GM19239 (cell line): ENCODE data around the gene GRIN2A.

Experiments
- DNase-seq: peaks from one replicate; pipeline ENCODE4 v3.0.0; 2011; ENCODE audit warnings: low spot score; ENCODE audit not compliant: insufficient read length
- FAIRE-seq: peaks from 2 replicates; lab custom pipeline; 2011; peaks lifted over from hg19 to GRCh38; lab: Jason Lieb, UNC

Gene GRIN2A

GRCh38 chr16:9739301-9739700, 442.9 kb downstream of the GRIN2A start:
- no peak for DNase-seq
- no peak for FAIRE-seq

GRCh38 chr16:9738690-9739089, 443.5 kb downstream of the GRIN2A start:
- no peak for DNase-seq
- FAIRE-seq = no peak

DNA sequence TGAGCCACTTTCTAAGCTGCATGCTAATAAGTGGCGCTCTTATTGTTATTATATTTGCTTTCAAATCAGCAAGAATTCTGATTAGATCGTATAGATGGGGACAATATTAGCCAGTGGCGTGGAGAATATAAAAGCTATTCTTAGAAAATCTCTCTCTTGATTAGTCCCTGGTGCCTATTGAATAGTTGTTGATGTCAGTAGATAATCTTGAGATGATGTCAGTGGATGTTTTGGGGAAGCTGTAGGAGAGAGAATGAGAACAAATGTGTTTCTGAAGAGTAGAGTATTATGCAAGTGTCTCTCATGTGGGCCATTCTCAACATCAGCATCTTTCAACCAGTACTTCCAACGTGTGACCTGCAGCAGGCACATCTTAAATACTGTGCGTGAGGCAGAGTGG, 445.7 kb downstream of the GRIN2A start:
- no peak for FAIRE-seq
- DNase-seq = no peak

DNA sequence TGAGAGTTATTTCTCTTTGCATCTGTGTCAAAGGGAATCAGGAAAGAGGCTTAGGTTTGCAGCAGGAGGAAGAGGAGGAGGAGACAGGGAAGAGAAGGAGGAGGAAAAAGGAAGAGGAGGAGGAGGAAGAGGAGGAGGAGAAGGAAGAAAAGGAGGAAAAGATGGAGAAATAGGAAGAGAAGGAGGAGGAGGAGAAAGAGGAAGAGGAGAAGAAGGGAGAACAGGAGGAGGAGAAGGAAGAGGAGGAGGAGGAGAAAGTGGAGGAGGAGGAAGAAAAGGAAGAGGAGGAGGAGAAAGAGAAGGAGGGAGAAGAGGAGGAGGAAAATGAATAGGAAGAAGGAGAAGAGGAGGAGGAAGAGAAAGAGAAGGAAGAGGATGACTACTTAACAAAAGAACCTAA, 459.1 kb downstream of the GRIN2A start:
- FAIRE-seq (no peak), DNase-seq (no peak)

DNA sequence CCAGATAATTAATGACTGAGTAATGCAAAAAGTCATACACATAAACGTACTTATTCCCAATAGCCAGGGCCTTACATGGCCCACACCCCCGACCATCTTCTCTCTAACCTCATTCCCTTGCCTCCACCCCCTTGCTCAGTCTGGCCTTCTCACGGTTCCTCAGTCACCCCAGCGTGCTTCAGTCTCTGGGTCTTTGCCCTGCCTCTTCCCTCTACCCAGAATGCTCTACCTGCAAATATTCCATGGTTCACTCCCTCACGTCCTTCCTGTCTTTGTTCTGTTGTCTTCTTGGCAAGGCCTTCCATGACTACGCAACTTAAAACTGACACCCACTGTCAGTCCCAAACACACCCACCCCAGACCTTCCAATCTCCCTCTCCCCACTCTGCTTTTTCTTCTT, 468.3 kb downstream of the GRIN2A start:
- FAIRE-seq (no peak), DNase-seq (no peak)

GRCh38 chr16:9713156-9713555, 469.1 kb downstream of the GRIN2A start:
- DNase-seq = no peak
- FAIRE-seq = no peak

GRCh38 chr16:9708972-9709620, 473.1 kb downstream of the GRIN2A start:
- DNase-seq (no peak), FAIRE-seq (no peak)

GRCh38 chr16:9706217-9706836, 475.9 kb downstream of the GRIN2A start:
- no peak for FAIRE-seq
- no peak for DNase-seq

- FAIRE-seq (no peak), DNase-seq (no peak)
These were observed 478.5 kb downstream of the GRIN2A start for GRCh38 chr16:9703731-9704130.
